ENCODE data around the gene VDR.

VDR gene

GRCh38 chr12:47856094-47856493 is 48.7 kb downstream of the VDR start:
- no peak overlapping the region for H3K4me3 ChIP-seq (ENCODE audit: low read depth, low read length)
- no peak for DNase-seq (ENCODE audit: low read depth, low spot score)
- ChIA-PET POLR2A (no interaction called here), CTCF (interaction anchor here (1.2 to 2.1 kb wide), 3 partner anchors 9 to 49 kb away, joined by 3 to 10 read pairs (median 6); partner anchors contain the start of gene VDR)
- no peak for TF ChIP-seq CTCF (IDR thresholded peaks at IDR 0.05; ENCODE audit: insufficient read depth, low read length, missing control alignments)

GRCh38 chr12:47855502-47855901 is 49.3 kb downstream of the VDR start:
- no peak for TF ChIP-seq CTCF (IDR thresholded peaks at IDR 0.05; ENCODE audit: insufficient read depth, low read length, missing control alignments)
- ChIA-PET CTCF (interaction anchor here (1.2 to 2.1 kb wide), 4 partner anchors 8 to 50 kb away, joined by 3 to 10 read pairs (median 5); partner anchors contain the start of gene VDR), POLR2A (no interaction called here)
- H3K4me3 ChIP-seq (ENCODE audit: low read depth, low read length): no peak overlapping the region
- DNase-seq (ENCODE audit: low read depth, low spot score): no peak

GRCh38 chr12:47854531-47854930 is 50.3 kb downstream of the VDR start:
- DNase-seq (ENCODE audit: low read depth, low spot score): no peak
- no peak overlapping the region for H3K4me3 ChIP-seq (ENCODE audit: low read depth, low read length)
- ChIA-PET POLR2A (no interaction called here), CTCF (interaction anchor here (1.6 to 2.1 kb wide), 2 partner anchors 12 to 16 kb away, joined by 4 to 10 read pairs; no protein-coding TSS in a partner anchor)
- no peak for TF ChIP-seq CTCF (IDR thresholded peaks at IDR 0.05; ENCODE audit: insufficient read depth, low read length, missing control alignments)

- ChIA-PET POLR2A (no interaction called here), CTCF (interaction anchor here (0.8 to 28.0 kb wide), 7 partner anchors 10 to 124 kb away, joined by 3 to 1054 read pairs (median 6); partner anchors contain the start of genes ENDOU and VDR)
- TF ChIP-seq CTCF (IDR thresholded peaks at IDR 0.05; ENCODE audit: insufficient read depth, low read length, missing control alignments): no peak
- DNase-seq (ENCODE audit: low read depth, low spot score): no peak
- H3K4me3 ChIP-seq (ENCODE audit: low read depth, low read length): no peak overlapping the region
Observed at GRCh38 chr12:47852096-47852571, 52.7 kb downstream of the VDR start.

- POLR2A ChIA-PET: no interaction called here
- no peak overlapping the region for H3K4me3 ChIP-seq (ENCODE audit: low read depth, low read length)
- TF ChIP-seq CTCF (IDR thresholded peaks at IDR 0.05; ENCODE audit: insufficient read depth, low read length, missing control alignments): no peak
- DNase-seq (ENCODE audit: low read depth, low spot score): no peak
- CTCF ChIA-PET: interaction anchor here (1.0 to 28.0 kb wide), 6 partner anchors 11 to 123 kb away, joined by 3 to 1054 read pairs (median 6); partner anchors contain the start of genes ENDOU and VDR
Observed at GRCh38 chr12:47851303-47851952, 53.4 kb downstream of the VDR start.
